A549 (cell line): Measurements from ENCODE around the gene ANKRD2. TPM values are rescaled to one million over a fixed set of nuclear protein-coding genes. Genes with fewer than 3 reads are reported as not detected.
A peak's percentile ranks its signal among the peaks of the same experiment; 100 is the strongest.

Source experiments
- ATAC-seq, 2 experiments: fragments of 200-7000 bp in 1 of 2; fragments of >200 bp in 1 of 2; cut with Nextera tagmentation in 1 of 2; cut with Tn5 transposase in 1 of 2; 3 replicates each; pipeline versions ENCODE4 v1.8.0 to v1.9.1; 2018 to 2020; ENCODE audit warnings: mild to moderate bottlenecking in 1 of 2, moderate library complexity in 1 of 2
- CTCF ChIA-PET: fragments of 300-600 bp; sonication (Branson Sonifier 250); formaldehyde crosslinking; extraction: SDS; loops from one replicate; lab custom pipeline; 2021; ENCODE audit warnings: antibody characterized with exemption, inconsistent platforms; lab: Yijun Ruan, JAX
- POLR2A ChIA-PET: fragments of 350-600 bp; formaldehyde crosslinking; extraction: SDS; loops from one replicate; lab custom pipeline; 2021; ENCODE audit warnings: antibody characterized with exemption, inconsistent platforms; lab: Yijun Ruan, JAX
- DNase-seq, 2 experiments: peaks; one replicate each; pipeline versions ENCODE4 v3.0.0 to v3.0.0-alpha.2; 2011 to 2016; ENCODE audit warnings: low read depth in 1 of 2, low spot score in 1 of 2
- FAIRE-seq: peaks from 2 replicates; lab custom pipeline; 2011; peaks lifted over from hg19 to GRCh38; lab: Jason Lieb, UNC
- H3K27ac ChIP-seq, 2 experiments: fragments of >200 bp; sonication (Bioruptor Twin); formaldehyde crosslinking; 3 replicates each; pipeline ENCODE4 v1.5.1; 2016 to 2017
- H3K4me1 ChIP-seq: fragments of >200 bp; sonication (Bioruptor Twin); formaldehyde crosslinking; 3 replicates; pipeline ENCODE4 v1.6.1; 2016
- H3K4me2 ChIP-seq: fragments of >200 bp; sonication (Bioruptor Twin); formaldehyde crosslinking; 3 replicates; pipeline ENCODE4 v1.6.1; 2016
- H3K4me3 ChIP-seq: fragments of >200 bp; sonication (Bioruptor Twin); formaldehyde crosslinking; 3 replicates; pipeline ENCODE4 v1.5.1; 2016
- H3K9me3 ChIP-seq: fragments of >200 bp; sonication (Bioruptor Twin); formaldehyde crosslinking; 3 replicates; pipeline ENCODE4 v1.6.1; 2016
- BCL3 ChIP-seq: fragments of >200 bp; sonication (Bioruptor Twin); formaldehyde crosslinking; IDR thresholded peaks from 3 replicates; pipeline ENCODE4 v1.6.1; 2016
- CBX8 ChIP-seq: fragments of 200-600 bp; sonication (generic); IDR thresholded peaks from 2 replicates; pipeline ENCODE4 v1.6.1; 2016
- CEBPB ChIP-seq, 2 experiments: fragments of >200 bp in 1 of 2; sonication (Bioruptor Twin) in 1 of 2; formaldehyde crosslinking in 1 of 2; IDR thresholded peaks; 2 replicates each; pipeline ENCODE4 v1.6.1; 2012 to 2016
- EP300 ChIP-seq, 2 experiments: fragments of >200 bp; sonication (Bioruptor Twin); formaldehyde crosslinking; IDR thresholded peaks; 2 replicates in 1 of 2; 3 replicates in 1 of 2; pipeline ENCODE4 v1.6.1; 2016 to 2017
- ESRRA ChIP-seq: fragments of 150-350 bp; IDR thresholded peaks from 2 replicates; pipeline ENCODE4 v1.6.1; 2014; ENCODE audit warnings: mild to moderate bottlenecking, low read length, borderline replicate concordance
- JUN ChIP-seq, 2 experiments: fragments of >200 bp; sonication (Bioruptor Twin); formaldehyde crosslinking; IDR thresholded peaks; 2 replicates in 1 of 2; 3 replicates in 1 of 2; pipeline ENCODE4 v1.6.1; 2016 to 2017
- MYC ChIP-seq: IDR thresholded peaks from 2 replicates; pipeline ENCODE4 v1.6.1; 2012; ENCODE audit warnings: mild to moderate bottlenecking, inconsistent platforms, low read length, improper control_type of control experiment, borderline replicate concordance
- NPAS2 ChIP-seq: fragments of 250-450 bp; sonication (Bioruptor Pico); IDR thresholded peaks from 2 replicates; pipeline ENCODE4 v1.8.0; 2022; ENCODE audit warnings: mild to moderate bottlenecking, moderate library complexity, borderline replicate concordance
- POLR2AphosphoS2 ChIP-seq: conservative IDR thresholded peaks from 2 replicates; pipeline ENCODE4 v1.6.1; 2012; ENCODE audit warnings: low read length, improper control_type of control experiment, inconsistent platforms
- RAD21 ChIP-seq, 2 experiments: fragments of >200 bp in 1 of 2; sonication (Bioruptor Twin) in 1 of 2; formaldehyde crosslinking in 1 of 2; IDR thresholded peaks in 1 of 2; conservative IDR thresholded peaks in 1 of 2; 2 replicates in 1 of 2; 3 replicates in 1 of 2; pipeline ENCODE4 v1.6.1; 2012 to 2018; ENCODE audit warnings: inconsistent platforms in 1 of 2
- RARB ChIP-seq: fragments of 250-450 bp; sonication (Bioruptor Pico); IDR thresholded peaks from 2 replicates; pipeline ENCODE4 v1.8.0; 2021; ENCODE audit warnings: mild to moderate bottlenecking, moderate library complexity
- RNF2 ChIP-seq: fragments of 200-600 bp; sonication (generic); IDR thresholded peaks from 2 replicates; pipeline ENCODE4 v1.6.1; 2016; ENCODE audit warnings: low read depth, mild to moderate bottlenecking, antibody characterized with exemption, moderate library complexity, borderline replicate concordance
- SMC3 ChIP-seq: fragments of >200 bp; sonication (Bioruptor Twin); formaldehyde crosslinking; IDR thresholded peaks from 3 replicates; pipeline ENCODE4 v1.6.1; 2018; ENCODE audit warnings: inconsistent platforms
- ZC3H11A ChIP-seq: fragments of 450-650 bp; IDR thresholded peaks from 2 replicates; pipeline ENCODE4 v1.6.1; 2014; ENCODE audit warnings: antibody characterized with exemption, mild to moderate bottlenecking
- ZFP36 ChIP-seq: fragments of 450-650 bp; IDR thresholded peaks from 2 replicates; pipeline ENCODE4 v1.6.1; 2014; ENCODE audit warnings: borderline replicate concordance; ENCODE audit not compliant: partially characterized antibody
- ZNF302 ChIP-seq: fragments of 250-450 bp; sonication (Bioruptor Pico); IDR thresholded peaks from 2 replicates; pipeline ENCODE4 v1.9.0; 2021; ENCODE audit warnings: inconsistent platforms, mild to moderate bottlenecking, moderate library complexity
- ZSCAN20 ChIP-seq: fragments of 250-450 bp; sonication (Bioruptor Pico); IDR thresholded peaks from 2 replicates; pipeline ENCODE4 v1.8.0; 2022; ENCODE audit warnings: mild to moderate bottlenecking, moderate library complexity
- WGBS: methylation state at CpG from one replicate; pipeline ENCODE4 v1.1.6; 2017; ENCODE audit errors: missing lambda C conversion rate; 5-methylcytosine and 5-hydroxymethylcytosine counted together
- polyA plus RNA-seq, 4 experiments: library from polyadenylated mRNA; depleted of rRNA in 3 of 4; stranded (reverse); fragments of >200 nt; fragmentation: RNase III in 1 of 4; extraction: RNeasy Plus Mini Kit Qiagen cat#74134 plus additional on column Dnase treatment in 1 of 4; gene quantifications; 2 replicates in 3 of 4; 3 replicates in 1 of 4; pipeline ENCODE4 v1.2.3, GENCODE V29; 2011 to 2017
- TF ChIP-seq, protein P1 (sequence below): fragments of 250-450 bp; sonication (Bioruptor Pico); IDR thresholded peaks from 2 replicates; pipeline ENCODE4 v1.5.0; 2020; ENCODE audit warnings: low read depth, mild to moderate bottlenecking, moderate library complexity
- TF ChIP-seq, protein P2 (sequence below): fragments of 200-600 bp; sonication (generic); IDR thresholded peaks from 2 replicates; pipeline ENCODE4 v1.6.1; 2016; ENCODE audit warnings: antibody characterized with exemption, mild to moderate bottlenecking, moderate library complexity

The ANKRD2 gene
- polyA plus RNA-seq, 2 of the 4 experiments (the other 2 are of a cell fraction) = 1.5 to 4.7 TPM

DNA sequence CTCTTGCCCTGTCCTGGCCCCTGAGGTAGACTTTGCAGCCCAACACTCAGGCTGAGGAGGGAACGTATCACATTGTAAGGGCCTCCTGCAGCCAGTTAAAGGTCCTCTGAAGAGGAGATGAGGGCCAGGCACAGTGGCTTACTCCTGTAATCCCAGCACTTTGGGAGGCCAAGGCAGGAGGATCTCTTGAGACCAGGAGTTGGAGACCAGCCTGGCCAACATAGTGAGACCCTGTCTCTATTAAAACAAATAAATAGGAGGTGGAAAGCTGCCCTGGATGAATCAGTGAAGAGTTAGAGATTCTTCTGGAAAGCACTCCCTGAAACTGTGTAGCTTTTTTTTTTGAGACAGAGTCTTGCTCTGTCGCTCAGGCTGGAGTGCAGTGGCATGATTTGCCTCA is 14.6 kb downstream of the ANKRD2 start:
- Histone ChIP-seq H3K4me2 (no peak overlapping the region), H3K4me3 (no peak overlapping the region), H3K9me3 (no peaks in the 10 kb centered on the region), H3K4me1 (peaks cover 26% of the 10 kb centered on the region), H3K27ac (peak overlapping the region; percentile 6 to 7; a peak in 3 of 6 replicates)
- TF ChIP-seq ESRRA (no peak), MYC (no peak), ZNF302 (no peak), CBX8 (no peak), POLR2AphosphoS2 (no peak), SMC3 (no peak), BCL3 (no peak), CEBPB (IDR thresholded peaks at IDR 0.05) (no peak), JUN (IDR thresholded peaks at IDR 0.05) (no peak), ZSCAN20 (CRISPR knock-in tag) (no peak)
- TF ChIP-seq, protein P1, sequence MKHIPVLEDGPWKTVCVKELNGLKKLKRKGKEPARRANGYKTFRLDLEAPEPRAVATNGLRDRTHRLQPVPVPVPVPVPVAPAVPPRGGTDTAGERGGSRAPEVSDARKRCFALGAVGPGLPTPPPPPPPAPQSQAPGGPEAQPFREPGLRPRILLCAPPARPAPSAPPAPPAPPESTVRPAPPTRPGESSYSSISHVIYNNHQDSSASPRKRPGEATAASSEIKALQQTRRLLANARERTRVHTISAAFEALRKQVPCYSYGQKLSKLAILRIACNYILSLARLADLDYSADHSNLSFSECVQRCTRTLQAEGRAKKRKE (CRISPR knock-in tag) = no peak
- DNase-seq (no peak), FAIRE-seq (no peak), ATAC-seq (no peak)
- ChIA-PET POLR2A (no interaction called here), CTCF (interaction anchor here (0.8 to 39.7 kb wide), 3 partner anchors 7 to 126 kb away, joined by 3 to 1048 read pairs (median 1048); partner anchors contain the start of genes ANKRD2, C10orf62 and HOGA1)
- WGBS = 100% methylated on average over 2 of the region's 2 CpGs

DNA sequence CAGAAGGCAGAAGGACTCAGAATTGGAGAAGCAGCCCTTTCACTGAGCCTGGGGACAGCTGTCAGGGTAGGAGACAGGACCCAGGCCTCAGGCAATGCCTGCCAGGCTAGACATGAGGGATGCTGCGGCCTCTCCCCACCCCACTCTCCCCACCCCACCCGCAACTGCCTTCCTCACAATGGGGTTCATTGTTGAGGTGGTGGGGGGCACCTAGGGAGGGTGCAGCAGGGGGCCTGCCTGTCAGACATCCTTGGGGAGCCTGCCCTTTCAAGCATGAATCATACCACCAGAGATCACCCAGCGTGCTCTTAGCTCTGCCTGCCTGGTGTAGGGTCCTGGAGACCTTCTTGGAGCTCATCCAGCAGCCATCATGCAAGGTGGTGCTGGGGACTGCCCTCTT is 16.9 kb downstream of the ANKRD2 start, which contains the start of gene C10orf62:
C10orf62 (plus strand) TSS at position 243 of the 400 bp plus-strand sequence. CDS start 177 bp downstream, outside the sequence.
- no peak for TF ChIP-seq ZC3H11A
- TF ChIP-seq ZNF302 = no peak
- TF ChIP-seq EP300 (IDR thresholded peaks at IDR 0.05) = no peak
- no peak for TF ChIP-seq RAD21 (conservative IDR thresholded peaks at IDR 0.05 in 1 of 2, IDR thresholded peaks at IDR 0.05 in 1 of 2)
- no peak for TF ChIP-seq ZFP36
- TF ChIP-seq, protein P2, sequence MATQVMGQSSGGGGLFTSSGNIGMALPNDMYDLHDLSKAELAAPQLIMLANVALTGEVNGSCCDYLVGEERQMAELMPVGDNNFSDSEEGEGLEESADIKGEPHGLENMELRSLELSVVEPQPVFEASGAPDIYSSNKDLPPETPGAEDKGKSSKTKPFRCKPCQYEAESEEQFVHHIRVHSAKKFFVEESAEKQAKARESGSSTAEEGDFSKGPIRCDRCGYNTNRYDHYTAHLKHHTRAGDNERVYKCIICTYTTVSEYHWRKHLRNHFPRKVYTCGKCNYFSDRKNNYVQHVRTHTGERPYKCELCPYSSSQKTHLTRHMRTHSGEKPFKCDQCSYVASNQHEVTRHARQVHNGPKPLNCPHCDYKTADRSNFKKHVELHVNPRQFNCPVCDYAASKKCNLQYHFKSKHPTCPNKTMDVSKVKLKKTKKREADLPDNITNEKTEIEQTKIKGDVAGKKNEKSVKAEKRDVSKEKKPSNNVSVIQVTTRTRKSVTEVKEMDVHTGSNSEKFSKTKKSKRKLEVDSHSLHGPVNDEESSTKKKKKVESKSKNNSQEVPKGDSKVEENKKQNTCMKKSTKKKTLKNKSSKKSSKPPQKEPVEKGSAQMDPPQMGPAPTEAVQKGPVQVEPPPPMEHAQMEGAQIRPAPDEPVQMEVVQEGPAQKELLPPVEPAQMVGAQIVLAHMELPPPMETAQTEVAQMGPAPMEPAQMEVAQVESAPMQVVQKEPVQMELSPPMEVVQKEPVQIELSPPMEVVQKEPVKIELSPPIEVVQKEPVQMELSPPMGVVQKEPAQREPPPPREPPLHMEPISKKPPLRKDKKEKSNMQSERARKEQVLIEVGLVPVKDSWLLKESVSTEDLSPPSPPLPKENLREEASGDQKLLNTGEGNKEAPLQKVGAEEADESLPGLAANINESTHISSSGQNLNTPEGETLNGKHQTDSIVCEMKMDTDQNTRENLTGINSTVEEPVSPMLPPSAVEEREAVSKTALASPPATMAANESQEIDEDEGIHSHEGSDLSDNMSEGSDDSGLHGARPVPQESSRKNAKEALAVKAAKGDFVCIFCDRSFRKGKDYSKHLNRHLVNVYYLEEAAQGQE = no peak
- no peak for TF ChIP-seq NPAS2 (CRISPR knock-in tag)
- no peak for TF ChIP-seq RNF2
- TF ChIP-seq RARB (CRISPR knock-in tag) = no peak
- TF ChIP-seq CEBPB (IDR thresholded peaks at IDR 0.05) = no peak
- 92% methylated on average over 2 of the region's 3 CpGs for WGBS
- CTCF ChIA-PET = interaction anchor here (1.0 to 39.7 kb wide), 3 partner anchors 9 to 134 kb away, joined by 4 to 1048 read pairs (median 1048); partner anchors contain the start of genes ANKRD2, C10orf62 and HOGA1
- Histone ChIP-seq H3K9me3 (no peaks in the 10 kb centered on the region), H3K4me3 (no peak within 1 kb of the TSS), H3K4me1 (peaks cover 14% of the 10 kb centered on the region), H3K4me2 (no peak within 1 kb of the TSS), H3K27ac (peak within 1 kb of the TSS in 1 of 2 experiments; percentile 34; a peak in 3 of 6 replicates)
- POLR2A ChIA-PET = no interaction called here
- no peak for DNase-seq
- no peak for FAIRE-seq
- ATAC-seq = no peak
